T-helper 2 cell treated with Interferon-gamma antibody and Interleukin-4, amounts not matched to agents 5 μg/mL and 100 μg/mL, for 36 hours (primary cell): ENCODE measurements around the gene CGB1.

Experiments
- DNase-seq: peaks from one replicate; pipeline ENCODE4 v3.0.0; 2021; ENCODE audit warnings: low spot score
- H3K27ac Mint-ChIP-seq: one replicate; pipeline ENCODE4 v1.8.0; 2021; ENCODE audit warnings: mild to moderate bottlenecking, mixed read lengths
- H3K27me3 Mint-ChIP-seq: one replicate; pipeline ENCODE4 v1.8.0; 2021; ENCODE audit warnings: low read depth, mixed read lengths
- H3K36me3 Mint-ChIP-seq: one replicate; pipeline ENCODE4 v1.8.0; 2021; ENCODE audit warnings: low read depth, mixed read lengths
- H3K4me1 Mint-ChIP-seq: one replicate; pipeline ENCODE4 v1.8.0; 2021; ENCODE audit warnings: low read depth, mixed read lengths
- H3K4me3 Mint-ChIP-seq: one replicate; pipeline ENCODE4 v1.8.0; 2022; ENCODE audit warnings: mild to moderate bottlenecking, moderate library complexity, mixed read lengths
- H3K9me3 Mint-ChIP-seq: one replicate; pipeline ENCODE4 v1.8.0; 2021; ENCODE audit warnings: mixed read lengths

Gene CGB1

DNA sequence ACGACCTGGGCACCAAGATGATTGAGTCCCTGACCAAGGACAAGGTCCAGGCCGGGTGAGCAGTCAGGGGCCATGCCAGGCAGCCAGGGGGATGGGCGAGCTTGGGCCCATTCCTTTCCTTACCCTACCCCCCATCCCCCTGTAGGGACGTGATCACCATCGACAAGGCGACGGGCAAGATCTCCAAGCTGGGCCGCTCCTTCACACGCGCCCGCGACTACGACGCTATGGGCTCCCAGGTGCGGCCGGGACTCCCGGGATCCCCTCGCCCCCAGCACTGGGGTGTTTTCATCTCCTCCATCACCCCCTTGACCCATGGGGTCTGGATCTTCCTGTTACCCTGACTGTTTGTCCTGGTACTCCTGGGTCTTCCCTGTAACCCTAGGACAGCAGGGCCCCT, 26.9 kb downstream of the CGB1 start:
- Mint-ChIP-seq H3K4me1 (no peaks in the 10 kb centered on the region), H3K4me3 (no peak overlapping the region), H3K27ac (no peak overlapping the region), H3K9me3 (no peaks in the 10 kb centered on the region), H3K36me3 (peaks cover 19% of the 10 kb centered on the region), H3K27me3 (no peaks in the 10 kb centered on the region)
- DNase-seq, result no peak

DNA sequence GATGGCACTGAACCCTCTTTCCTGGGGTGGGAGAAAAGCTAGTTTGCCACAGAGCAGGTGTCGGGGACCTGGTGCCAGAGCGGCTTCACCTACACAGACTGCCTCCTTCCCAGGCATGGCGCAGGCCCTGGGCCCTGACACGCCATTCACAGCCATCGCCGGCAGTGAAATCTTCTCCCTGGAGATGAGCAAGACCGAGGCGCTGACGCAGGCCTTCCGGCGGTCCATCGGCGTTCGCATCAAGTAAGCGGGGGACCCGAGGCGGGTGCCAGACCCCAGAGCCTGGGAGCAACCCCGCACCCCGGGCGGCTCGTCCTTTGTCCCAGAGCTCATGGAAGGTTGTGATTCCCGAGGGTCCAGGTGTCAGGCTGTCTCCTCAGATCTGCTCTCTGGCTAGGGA, 29.8 kb downstream of the CGB1 start:
- Mint-ChIP-seq H3K4me1 (no peaks in the 10 kb centered on the region), H3K27ac (no peak overlapping the region), H3K27me3 (no peaks in the 10 kb centered on the region), H3K36me3 (peaks cover 19% of the 10 kb centered on the region), H3K4me3 (no peak overlapping the region), H3K9me3 (no peaks in the 10 kb centered on the region)
- DNase-seq, result no peak

DNA sequence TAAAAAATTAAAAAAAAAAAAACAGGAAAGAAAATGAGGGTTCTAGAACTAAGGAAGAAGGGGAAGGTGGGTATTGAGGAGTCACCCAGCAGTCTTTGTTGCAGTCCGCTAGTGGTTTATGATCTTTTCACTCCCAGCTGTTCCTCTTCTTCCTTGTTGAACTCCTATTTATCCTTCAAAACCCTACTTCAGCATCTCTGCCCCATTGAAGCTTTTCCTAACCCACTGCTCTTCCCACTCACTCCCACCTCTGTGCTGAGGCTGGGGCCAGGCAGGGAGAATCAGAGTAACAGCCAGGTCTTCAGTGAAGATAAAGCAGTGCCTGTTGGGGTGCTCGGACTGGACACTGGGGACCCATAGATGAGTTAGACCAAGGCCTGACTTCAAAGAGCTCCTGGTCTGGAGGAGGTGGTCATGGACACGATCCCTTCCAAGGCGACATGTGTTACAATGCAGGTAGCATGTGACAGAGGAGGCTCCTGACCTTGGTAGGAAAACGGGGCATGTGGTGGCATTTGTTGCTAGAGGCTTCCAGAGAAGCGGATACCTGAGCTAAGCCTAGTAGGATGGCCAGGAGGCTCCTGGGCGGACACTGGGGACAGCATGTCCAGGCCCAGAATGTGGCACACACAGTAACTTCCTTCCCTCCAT, 31.6 kb downstream of the CGB1 start:
- H3K9me3 Mint-ChIP-seq, result no peaks in the 10 kb centered on the region
- H3K4me1 Mint-ChIP-seq, result no peaks in the 10 kb centered on the region
- no peak overlapping the region for H3K4me3 Mint-ChIP-seq
- H3K27me3 Mint-ChIP-seq, result no peaks in the 10 kb centered on the region
- peaks cover 18% of the 10 kb centered on the region for H3K36me3 Mint-ChIP-seq
- no peak overlapping the region for H3K27ac Mint-ChIP-seq
- DNase-seq, result no peak

DNA sequence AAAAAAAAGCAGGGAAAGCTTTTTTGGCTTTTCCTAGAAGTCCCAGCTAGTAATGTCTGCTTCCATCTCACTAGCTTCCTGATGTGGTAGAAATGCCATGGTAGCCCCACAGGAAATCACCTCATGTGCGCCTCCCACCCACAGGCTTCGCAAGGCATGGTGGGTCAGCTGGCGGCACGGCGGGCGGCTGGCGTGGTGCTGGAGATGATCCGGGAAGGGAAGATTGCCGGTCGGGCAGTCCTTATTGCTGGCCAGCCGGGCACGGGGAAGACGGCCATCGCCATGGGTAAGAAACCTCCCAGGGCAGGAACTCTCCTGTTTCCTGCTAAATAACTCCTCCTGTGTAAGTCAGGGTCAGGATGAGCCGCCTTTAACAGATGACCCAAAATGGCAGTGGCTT, 32.6 kb downstream of the CGB1 start:
- H3K36me3 Mint-ChIP-seq, result peaks cover 20% of the 10 kb centered on the region
- H3K9me3 Mint-ChIP-seq, result no peaks in the 10 kb centered on the region
- H3K27ac Mint-ChIP-seq, result no peak overlapping the region
- H3K27me3 Mint-ChIP-seq, result no peaks in the 10 kb centered on the region
- peaks cover 6% of the 10 kb centered on the region for H3K4me1 Mint-ChIP-seq
- DNase-seq, result no peak
- H3K4me3 Mint-ChIP-seq, result no peak overlapping the region

DNA sequence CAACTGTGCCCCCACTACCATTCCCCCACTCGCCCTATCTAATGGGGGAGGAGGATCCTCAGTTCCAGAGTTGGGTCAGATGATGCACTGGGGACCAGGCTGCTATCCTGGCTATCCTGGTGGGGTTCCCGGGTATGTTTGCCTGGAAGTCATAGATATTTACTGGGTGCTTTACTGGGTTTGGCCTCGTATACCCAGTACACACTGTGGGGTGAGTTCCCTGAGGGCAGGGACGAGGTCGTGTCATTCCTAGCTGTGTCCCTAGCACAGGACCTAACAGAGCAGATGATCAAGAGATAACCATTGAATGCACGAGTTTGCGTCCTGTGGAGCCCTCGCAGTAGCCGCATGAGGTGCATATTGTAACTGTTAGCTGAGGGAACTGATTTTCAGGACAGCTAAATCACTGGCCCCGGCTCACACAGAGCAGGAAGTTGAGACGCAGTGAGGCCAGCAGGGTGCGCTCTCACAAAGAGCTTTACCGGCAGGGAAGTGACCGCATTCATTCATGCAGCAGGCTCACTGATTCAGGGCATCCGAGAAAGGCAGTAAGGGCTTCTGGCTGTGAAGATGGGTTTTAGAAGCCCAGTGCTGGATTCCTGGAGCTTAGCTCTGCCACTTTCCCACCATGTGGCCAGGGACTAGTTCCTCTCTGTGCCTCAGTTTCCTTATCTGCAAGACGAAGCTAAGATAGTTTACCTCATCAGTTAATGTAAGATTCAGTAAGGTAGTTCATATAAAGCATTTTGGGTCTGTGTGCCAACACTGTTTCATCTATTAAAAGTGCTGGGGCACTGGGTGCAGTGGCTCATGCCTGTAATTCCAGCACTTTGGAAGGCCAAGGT, 37.0 kb downstream of the CGB1 start:
- Mint-ChIP-seq H3K9me3 (no peaks in the 10 kb centered on the region), H3K27ac (peak overlapping the region; percentile 26), H3K4me3 (no peak overlapping the region), H3K4me1 (peaks cover 14% of the 10 kb centered on the region), H3K36me3 (peaks cover 18% of the 10 kb centered on the region), H3K27me3 (no peaks in the 10 kb centered on the region)
- DNase-seq, result peak; percentile 47

DNA sequence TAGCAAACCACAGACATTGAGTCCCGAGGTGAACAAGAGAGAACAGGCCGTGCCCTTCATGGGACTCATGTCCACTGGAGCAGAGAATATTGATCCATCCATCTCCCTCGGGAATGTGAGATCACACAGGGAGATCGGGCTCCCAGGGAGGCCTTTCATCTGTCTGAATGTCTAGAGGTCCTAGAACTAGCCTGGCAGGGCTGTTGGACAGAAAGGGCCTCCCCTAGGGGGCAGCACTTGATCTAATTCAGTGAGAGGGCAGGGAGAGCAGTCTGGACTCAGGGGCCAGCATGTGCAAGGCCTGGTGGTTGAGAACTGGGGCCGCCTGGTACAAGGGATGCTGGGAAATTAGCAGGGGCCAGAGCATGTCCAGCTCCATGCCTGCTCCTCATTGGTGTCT, 38.7 kb downstream of the CGB1 start:
- DNase-seq, result peak; percentile 41
- H3K4me1 Mint-ChIP-seq, result peaks cover 18% of the 10 kb centered on the region
- no peaks in the 10 kb centered on the region for H3K27me3 Mint-ChIP-seq
- no peaks in the 10 kb centered on the region for H3K9me3 Mint-ChIP-seq
- H3K27ac Mint-ChIP-seq, result no peak overlapping the region
- H3K36me3 Mint-ChIP-seq, result peaks cover 17% of the 10 kb centered on the region
- H3K4me3 Mint-ChIP-seq, result no peak overlapping the region

DNA sequence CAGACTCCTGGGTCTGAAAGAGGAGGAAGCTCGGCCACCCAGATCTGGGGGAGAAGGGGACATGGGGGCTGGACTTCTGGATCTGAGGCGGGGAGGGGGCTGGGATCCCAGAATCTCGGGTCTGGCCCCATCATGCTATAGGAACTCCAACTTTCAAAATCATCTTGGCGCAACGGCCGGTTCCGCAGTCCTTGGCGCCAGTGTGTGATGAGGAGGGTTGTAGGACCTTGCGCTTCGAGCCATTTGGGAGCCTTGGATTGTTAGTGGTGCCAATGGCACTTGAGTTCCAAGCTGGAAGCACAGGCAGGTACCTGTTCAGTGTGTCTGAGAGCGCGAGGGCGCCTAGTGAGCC, 42.7 kb downstream of the CGB1 start:
- Mint-ChIP-seq H3K4me3 (peak overlapping the region; percentile 90), H3K4me1 (peaks cover 25% of the 10 kb centered on the region), H3K27me3 (no peaks in the 10 kb centered on the region), H3K27ac (peak overlapping the region; percentile 97), H3K9me3 (no peaks in the 10 kb centered on the region), H3K36me3 (peaks cover 21% of the 10 kb centered on the region)
- peak; percentile 11 for DNase-seq

DNA sequence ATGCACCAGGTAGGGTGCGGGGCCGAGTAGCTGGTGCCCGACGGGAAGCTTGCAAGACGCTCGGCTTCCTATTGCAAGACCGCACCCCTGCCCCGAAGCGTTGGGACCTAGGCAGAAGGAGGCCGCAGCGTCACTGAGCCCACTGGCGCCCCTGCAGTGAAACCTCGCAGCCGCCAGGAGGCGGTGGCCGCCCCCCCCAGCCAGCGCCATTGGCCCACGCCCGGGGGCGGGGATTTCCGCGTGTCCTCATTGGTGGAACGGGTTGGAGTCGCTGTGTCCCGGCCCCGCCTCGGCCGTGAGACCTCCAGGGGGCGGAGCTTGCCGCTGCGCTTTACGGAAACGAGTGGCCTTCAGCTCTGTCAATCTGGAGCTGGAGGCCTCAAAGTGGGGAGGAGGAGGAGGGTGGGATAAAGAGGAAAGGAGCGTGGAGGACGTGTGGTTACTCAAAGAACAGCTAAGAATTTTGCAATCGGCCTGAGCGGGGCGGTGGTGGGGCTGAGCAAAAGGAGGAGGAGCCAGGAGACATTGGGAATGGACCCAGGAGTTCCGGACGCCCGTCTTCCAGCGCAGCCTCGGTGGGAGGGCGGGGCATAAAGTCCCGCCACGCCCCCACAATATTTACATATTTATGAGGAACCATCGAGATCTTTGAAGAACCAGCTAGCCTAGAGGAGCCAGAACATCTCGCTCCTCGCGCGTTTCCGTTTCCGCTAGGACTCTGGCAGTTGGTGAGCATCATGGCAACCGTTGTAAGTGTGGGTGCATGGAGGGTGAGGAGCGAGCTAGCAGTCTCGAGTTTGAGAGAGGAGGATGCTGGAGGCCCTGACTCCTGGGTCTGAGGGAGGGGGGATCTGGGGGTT, 43.3 kb downstream of the CGB1 start, which contains the start of the genes GYS1 and RUVBL2:
Gene GYS1, minus strand, starts transcription at position 135 of the 860 bp plus-strand sequence. CDS start 197 bp downstream, outside the sequence.
Gene RUVBL2, plus strand, starts transcription at position 713 of the 860 bp plus-strand sequence. Its CDS starts 25 bp downstream, at position 738.
- Mint-ChIP-seq H3K36me3 (peaks cover 26% of the 10 kb centered on the region), H3K4me3 (peak within 1 kb of the TSS; percentile 90), H3K27ac (peak within 1 kb of the TSS; percentile 97), H3K4me1 (peaks cover 25% of the 10 kb centered on the region), H3K9me3 (no peaks in the 10 kb centered on the region), H3K27me3 (no peaks in the 10 kb centered on the region)
- DNase-seq, result peak; percentile 99

DNA sequence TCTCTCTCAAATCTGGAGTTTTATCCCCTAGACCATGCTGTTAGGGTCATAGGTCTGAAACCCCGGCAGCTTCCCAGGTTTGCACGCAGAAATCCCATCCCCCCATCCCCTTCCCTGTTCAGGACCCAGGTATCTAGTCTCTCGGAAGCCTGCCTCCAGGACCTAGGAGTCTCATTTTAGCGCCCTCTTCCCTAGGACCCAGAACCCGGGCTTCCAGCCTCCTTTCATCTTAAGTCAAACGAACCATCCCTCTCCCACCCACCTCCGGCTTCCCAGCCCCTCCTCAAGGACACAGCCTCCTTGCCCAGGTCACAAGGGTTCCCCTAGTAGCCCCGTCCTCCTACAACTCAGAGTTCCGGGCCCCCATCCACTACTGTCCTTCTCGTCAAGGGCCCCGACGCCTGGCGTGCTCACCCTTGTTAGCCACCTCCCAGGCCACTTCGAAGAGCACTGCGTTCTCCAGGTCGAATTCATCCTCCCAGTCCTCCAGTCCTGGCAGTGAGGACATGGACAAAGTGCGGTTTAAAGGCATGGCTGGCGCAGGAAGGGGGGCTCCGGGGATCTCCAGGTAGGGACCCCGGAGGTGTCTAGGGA, 44.0 kb downstream of the CGB1 start:
- no peaks in the 10 kb centered on the region for H3K9me3 Mint-ChIP-seq
- no peak for DNase-seq
- H3K36me3 Mint-ChIP-seq, result peaks cover 28% of the 10 kb centered on the region
- peak overlapping the region; percentile 97 for H3K27ac Mint-ChIP-seq
- H3K4me1 Mint-ChIP-seq, result peaks cover 27% of the 10 kb centered on the region
- no peaks in the 10 kb centered on the region for H3K27me3 Mint-ChIP-seq
- H3K4me3 Mint-ChIP-seq, result peak overlapping the region; percentile 90

DNA sequence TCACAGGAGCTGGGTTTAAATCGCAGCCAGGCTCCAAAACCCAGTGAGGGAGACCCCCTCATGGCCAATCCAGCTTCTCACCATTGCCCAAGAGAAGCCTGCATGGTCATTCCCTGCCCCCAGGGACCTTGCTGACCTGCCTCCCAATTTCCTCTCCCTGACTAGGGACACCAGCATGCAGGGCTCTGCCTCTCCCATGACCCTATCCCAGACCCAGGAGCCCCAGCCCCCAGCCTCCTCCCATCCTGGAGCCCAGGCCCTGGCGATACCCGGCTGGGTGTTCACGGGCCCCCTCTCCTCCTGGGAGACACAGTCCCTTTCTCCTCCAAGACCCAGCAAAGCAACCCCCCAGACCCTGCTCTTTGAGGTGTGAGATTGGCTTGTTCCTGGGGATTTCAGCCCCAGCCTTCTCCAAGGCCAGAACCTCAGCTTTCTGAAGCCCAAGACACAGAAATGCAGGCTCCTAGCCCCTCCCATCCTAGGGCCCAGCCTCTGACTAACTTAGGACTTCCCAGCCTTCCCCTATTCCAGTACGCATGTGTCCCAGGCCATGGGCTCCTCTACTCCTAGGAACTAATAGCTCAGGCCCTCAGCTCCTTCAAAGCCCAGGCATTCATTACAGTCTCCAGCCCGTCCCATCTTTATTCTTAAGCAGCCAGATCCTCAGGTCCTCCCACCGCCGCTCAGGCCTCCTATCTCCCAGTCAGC, 44.7 kb downstream of the CGB1 start:
- H3K27ac Mint-ChIP-seq, result peak overlapping the region; percentile 97
- peak; percentile 5 for DNase-seq
- H3K4me3 Mint-ChIP-seq, result peak overlapping the region; percentile 90
- H3K4me1 Mint-ChIP-seq, result peaks cover 27% of the 10 kb centered on the region
- no peaks in the 10 kb centered on the region for H3K27me3 Mint-ChIP-seq
- no peaks in the 10 kb centered on the region for H3K9me3 Mint-ChIP-seq
- peaks cover 27% of the 10 kb centered on the region for H3K36me3 Mint-ChIP-seq

DNA sequence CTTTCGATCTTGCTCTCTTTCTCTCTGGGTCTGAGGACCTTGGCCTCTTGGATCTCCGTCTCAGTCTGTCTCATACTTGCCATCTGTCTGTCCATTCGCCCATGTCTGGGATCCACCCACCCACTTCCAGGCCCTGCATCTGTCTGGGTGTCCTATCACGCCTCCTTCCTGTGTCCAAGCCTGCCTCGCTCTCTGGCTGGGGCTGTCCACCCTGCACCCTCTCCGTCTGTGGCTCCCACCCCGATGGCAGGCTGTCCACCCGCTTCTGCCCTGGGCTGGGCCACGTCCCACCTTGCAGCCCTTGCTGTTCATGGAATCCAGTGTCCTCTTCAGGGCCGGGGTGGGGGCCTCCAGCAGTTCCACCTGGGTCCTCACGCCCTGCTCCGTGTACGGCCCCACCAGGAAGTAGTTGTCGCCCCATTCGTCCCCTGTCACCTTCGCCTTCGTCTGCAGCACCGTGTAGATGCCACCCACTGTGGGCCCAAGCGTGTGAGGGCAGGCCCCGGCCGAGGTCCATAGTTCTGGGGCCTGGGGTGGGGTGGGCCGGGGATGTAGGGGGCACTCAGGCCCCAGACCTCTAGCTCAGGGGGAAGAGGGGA, 45.6 kb downstream of the CGB1 start:
- Mint-ChIP-seq H3K36me3 (peaks cover 29% of the 10 kb centered on the region), H3K4me3 (no peak overlapping the region), H3K27ac (no peak overlapping the region), H3K9me3 (no peaks in the 10 kb centered on the region), H3K27me3 (no peaks in the 10 kb centered on the region), H3K4me1 (peaks cover 27% of the 10 kb centered on the region)
- no peak for DNase-seq

DNA sequence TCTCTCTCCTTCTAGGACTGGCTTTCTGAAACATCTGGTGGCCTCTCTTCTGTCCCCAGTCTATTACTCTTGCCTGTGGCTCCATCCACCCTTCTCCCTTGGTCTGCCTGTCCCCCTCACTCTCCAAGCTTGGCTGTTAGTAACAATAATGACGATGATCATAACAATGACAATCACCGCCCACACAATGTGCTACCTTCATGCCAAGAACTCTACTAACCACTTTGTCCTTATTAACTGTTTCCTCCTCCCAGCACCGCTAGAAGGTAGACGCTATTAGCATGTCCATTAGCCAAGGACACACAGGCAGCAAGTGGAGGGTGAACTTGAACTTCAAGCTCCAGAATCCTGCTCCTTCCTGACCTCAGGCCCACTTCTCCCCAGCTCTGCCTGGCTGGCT, 46.3 kb downstream of the CGB1 start:
- Mint-ChIP-seq H3K4me1 (peaks cover 26% of the 10 kb centered on the region), H3K36me3 (peaks cover 32% of the 10 kb centered on the region), H3K9me3 (no peaks in the 10 kb centered on the region), H3K4me3 (peak overlapping the region; percentile 20), H3K27ac (peak overlapping the region; percentile 65), H3K27me3 (no peaks in the 10 kb centered on the region)
- DNase-seq, result no peak
